ENCODE data around the gene MIX23. TPM values are rescaled to one million over a fixed set of nuclear protein-coding genes. Genes with fewer than 3 reads are reported as not detected.

MIX23 gene
- total RNA-seq, result 32.5 and 33.2 TPM in 2 replicates

GRCh38 chr3:122382888-122383666 is at the start of gene MIX23:
Gene MIX23 (minus strand): TSS chr3:122383231. CDS start chr3:122383224, 7 bp downstream.

GRCh38 chr3:122415762-122416654 is 33.0 kb upstream of the MIX23 start, which contains the start of gene WDR5B:
Gene WDR5B (minus strand): TSS chr3:122416062. CDS start chr3:122415528, 534 bp downstream.

GRCh38 chr3:122383771-122384697 is 1.0 kb upstream of the MIX23 start, which contains the start of gene FAM162A:
Gene FAM162A (plus strand): TSS chr3:122384182. CDS start chr3:122384266, 84 bp downstream.

DNA sequence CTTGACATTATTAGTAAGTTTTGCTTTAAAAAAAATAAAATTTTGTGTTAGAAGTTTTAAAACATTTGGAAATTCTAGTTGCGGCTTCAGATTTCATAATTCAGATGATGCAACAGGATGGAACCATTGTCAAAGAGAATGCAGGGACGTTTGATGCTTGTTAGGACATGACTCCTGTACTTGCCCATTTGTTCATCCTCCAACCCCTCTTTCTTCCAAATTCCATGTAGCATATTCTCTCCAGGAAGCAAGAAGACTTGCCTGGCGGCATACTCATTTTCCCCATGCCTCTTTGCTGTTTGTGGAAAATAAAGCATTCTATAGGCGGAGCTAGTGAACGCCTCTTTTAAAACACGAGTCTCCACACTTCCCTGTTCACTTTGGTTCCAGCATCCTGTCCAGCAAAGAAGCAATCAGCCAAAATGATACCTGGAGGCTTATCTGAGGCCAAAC is 58.1 kb downstream of the MIX23 start, which contains the start of gene CSTA:
TSS of gene CSTA (plus strand) at position 378 of the 453 bp plus-strand sequence. CDS start at position 423, 45 bp downstream.

Other genes starting within 250 kb of the MIX23 start
- not detected in 2 replicates for gene CASR, start 199.6 kb downstream of the MIX23 start, total RNA-seq
- 114 and 450 TPM in 2 replicates for gene CSTA, start 58.0 kb downstream of the MIX23 start, total RNA-seq
- 12.3 and 32.4 TPM in 2 replicates for gene FAM162A, start 951 bp upstream of the MIX23 start, total RNA-seq
- 4.8 and 5.8 TPM in 2 replicates for gene WDR5B, start 32.8 kb upstream of the MIX23 start, total RNA-seq
- 33.2 and 66.7 TPM in 2 replicates for gene KPNA1, start 131.7 kb upstream of the MIX23 start, total RNA-seq
- 6.5 and 24.8 TPM in 2 replicates for gene PARP9, start 181.1 kb upstream of the MIX23 start, total RNA-seq
- 8.2 and 36.9 TPM in 2 replicates for gene DTX3L, start 181.1 kb upstream of the MIX23 start, total RNA-seq
- under 0.01 and 0.21 TPM in 2 replicates for gene PARP15, start 194.4 kb upstream of the MIX23 start, total RNA-seq